GM18951 (cell line): ENCODE data around the gene COPS6.
A peak's percentile ranks its signal among the peaks of the same experiment; 100 is the strongest.
"Not testable (repeated sequence)": the region's sequence is repeated elsewhere in the genome, so short reads cannot be mapped to it uniquely, and the experiment has no call there.

Source experiments
- POLR2A ChIP-seq: IDR thresholded peaks from 4 replicates; pipeline ENCODE4 v1.6.1; 2011; ENCODE audit warnings: mild to moderate bottlenecking; ENCODE audit not compliant: insufficient read length, insufficient read depth; ENCODE audit errors: extremely low read depth
- in situ Hi-C: fragments of 300-500 bp; cut with MboI; formaldehyde crosslinking; loops from one replicate; pipeline ENCODE4 v1.12.0; 2022; ENCODE audit warnings: low sequenced_read_pairs, mixed read lengths, inconsistent platforms; ENCODE audit not compliant: unreplicated experiment

The COPS6 gene

GRCh38 chr7:100119072-100119969 is 30.6 kb downstream of the COPS6 start, which contains the start of the genes CNPY4 and TAF6:
TSS of gene CNPY4 (plus strand) at chr7:100119634. CDS start at chr7:100119745, 111 bp downstream.
TSS of gene TAF6 (minus strand) at chr7:100119358. CDS start at chr7:100114209, 5,149 bp downstream.
- peak; percentile 89 for TF ChIP-seq POLR2A

GRCh38 chr7:100119970-100120732 is 31.4 kb downstream of the COPS6 start:
- no peak for TF ChIP-seq POLR2A
- in situ Hi-C loops: no loop called here

More at GRCh38 chr7:100119072-100119969, 30.6 kb downstream of the COPS6 start, which contains the start of the genes CNPY4 and TAF6:
- in situ Hi-C loops: no loop called here

- in situ Hi-C loops: no loop called here
- no peak for TF ChIP-seq POLR2A
Measured at GRCh38 chr7:100120733-100121036, 31.9 kb downstream of the COPS6 start.

GRCh38 chr7:100122067-100122466 is 33.3 kb downstream of the COPS6 start:
- no peak for TF ChIP-seq POLR2A
- in situ Hi-C loops: no loop called here

- in situ Hi-C loops: no loop called here
Measured at GRCh38 chr7:100122568-100122967, 33.8 kb downstream of the COPS6 start.

DNA sequence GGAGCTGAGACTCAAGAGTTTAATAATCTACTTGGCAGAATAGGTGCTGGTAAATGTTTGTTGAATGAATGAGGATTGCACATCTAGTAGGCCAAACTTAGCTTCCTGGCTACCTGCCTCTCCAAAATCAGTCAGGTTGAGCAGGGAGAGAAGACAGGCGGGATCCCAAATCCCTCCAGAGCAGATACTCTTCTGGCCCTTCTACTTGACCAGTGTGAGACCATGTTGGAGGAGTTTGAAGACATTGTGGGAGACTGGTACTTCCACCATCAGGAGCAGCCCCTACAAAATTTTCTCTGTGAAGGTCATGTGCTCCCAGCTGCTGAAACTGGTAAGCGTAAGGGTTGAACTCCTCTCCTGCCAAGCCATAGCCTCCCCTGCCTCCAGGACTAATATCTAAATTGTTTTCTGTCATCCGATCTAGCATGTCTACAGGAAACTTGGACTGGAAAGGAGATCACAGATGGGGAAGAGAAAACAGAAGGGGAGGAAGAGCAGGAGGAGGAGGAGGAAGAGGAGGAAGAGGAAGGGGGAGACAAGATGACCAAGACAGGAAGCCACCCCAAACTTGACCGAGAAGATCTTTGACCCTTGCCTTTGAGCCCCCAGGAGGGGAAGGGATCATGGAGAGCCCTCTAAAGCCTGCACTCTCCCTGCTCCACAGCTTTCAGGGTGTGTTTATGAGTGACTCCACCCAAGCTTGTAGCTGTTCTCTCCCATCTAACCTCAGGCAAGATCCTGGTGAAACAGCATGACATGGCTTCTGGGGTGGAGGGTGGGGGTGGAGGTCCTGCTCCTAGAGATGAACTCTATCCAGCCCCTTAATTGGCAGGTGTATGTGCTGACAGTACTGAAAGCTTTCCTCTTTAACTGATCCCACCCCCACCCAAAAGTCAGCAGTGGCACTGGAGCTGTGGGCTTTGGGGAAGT is 35.8 kb downstream of the COPS6 start:
- in situ Hi-C loops: no loop called here
- no peak for TF ChIP-seq POLR2A

More at GRCh38 chr7:100122568-100122967, 33.8 kb downstream of the COPS6 start:
- TF ChIP-seq POLR2A: no peak

- TF ChIP-seq POLR2A: no peak
- in situ Hi-C loops: no loop called here
Measured at GRCh38 chr7:100126239-100126930, 37.6 kb downstream of the COPS6 start.

GRCh38 chr7:100126931-100127865 is 38.4 kb downstream of the COPS6 start, which contains the start of gene MBLAC1:
TSS of gene MBLAC1 (plus strand) at chr7:100126967. CDS start at chr7:100127396, 429 bp downstream.
- TF ChIP-seq POLR2A: peak; percentile 85
- in situ Hi-C loops: no loop called here

- no peak for TF ChIP-seq POLR2A
- in situ Hi-C loops: no loop called here
Measured at GRCh38 chr7:100127866-100128636, 39.3 kb downstream of the COPS6 start.

DNA sequence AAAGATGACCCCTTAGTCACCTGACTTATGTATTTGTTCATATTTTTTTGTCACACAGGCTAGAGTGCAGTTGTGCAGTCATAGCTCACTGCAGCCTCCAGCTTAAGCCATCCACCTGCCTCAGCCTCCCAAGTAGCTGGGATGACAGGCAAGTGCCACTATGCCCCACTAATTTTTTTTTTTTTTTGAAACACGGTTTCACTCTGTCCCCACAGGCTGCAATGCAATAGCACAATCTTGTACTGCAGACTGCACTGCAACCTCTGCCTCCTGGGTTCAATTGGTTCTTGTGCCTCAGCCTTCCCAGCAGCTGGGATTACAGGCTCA is 39.8 kb downstream of the COPS6 start:
- in situ Hi-C loops: no loop called here
- no peak for TF ChIP-seq POLR2A

DNA sequence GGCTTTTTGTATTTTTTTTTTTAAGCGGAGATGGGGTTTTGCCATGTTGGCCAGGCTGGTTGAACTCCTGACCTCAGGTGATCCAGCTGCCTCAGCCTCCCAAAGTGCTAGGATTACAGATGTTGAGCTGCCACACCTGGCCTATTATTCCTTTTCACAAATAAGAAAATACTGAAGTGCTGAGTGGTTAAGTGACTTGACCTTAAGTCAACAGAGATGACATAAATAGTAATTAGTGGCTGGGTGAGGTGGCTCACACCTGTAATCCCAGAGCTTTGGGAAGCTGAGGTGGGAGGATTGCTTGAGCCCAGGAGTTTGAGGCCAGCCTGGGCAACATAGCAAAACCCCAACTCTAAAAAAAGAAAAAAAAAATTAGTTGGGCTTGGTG is 41.4 kb downstream of the COPS6 start:
- in situ Hi-C loops: not testable (repeated sequence)
